ENCODE results near the gene ACBD4.
A peak's percentile ranks its signal among the peaks of the same experiment; 100 is the strongest.

The ACBD4 gene

DNA sequence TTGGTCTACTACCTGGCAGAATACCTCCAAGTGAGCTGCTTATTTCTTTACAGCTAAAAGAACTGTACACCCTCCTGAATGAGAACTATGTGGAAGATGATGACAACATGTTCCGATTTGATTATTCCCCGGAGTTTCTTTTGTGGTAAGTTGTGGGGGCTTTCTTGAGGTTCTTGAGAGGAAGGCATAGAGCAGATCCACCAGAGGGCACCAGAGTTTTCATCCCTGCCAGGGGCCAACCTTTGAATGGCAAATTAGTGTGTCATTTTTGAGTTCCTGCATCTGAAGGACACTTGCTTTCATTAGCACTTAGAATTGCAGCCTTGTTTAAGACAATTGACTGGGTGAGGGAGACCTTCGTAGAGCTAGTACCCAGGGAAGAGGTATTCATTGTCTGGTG is 39.3 kb upstream of the ACBD4 start:
- Histone ChIP-seq H3K4me3 (replicated peaks; ENCODE audit: low read depth, low read length) (no peak overlapping the region), H3K27me3 (replicated peaks; ENCODE audit: control insufficient read depth, insufficient read depth, low read length) (no peaks in the 10 kb centered on the region), H3K36me3 (ENCODE audit: control insufficient read depth, insufficient read depth, low read length) (peaks cover 48% of the 10 kb centered on the region)
- peak; percentile 72 for TF ChIP-seq CTCF (IDR thresholded peaks at IDR 0.05; ENCODE audit: insufficient read depth, low read length, poor library complexity, severe bottlenecking)
- DNase-seq (ENCODE audit: extremely low read depth, insufficient read length): no peak

GRCh38 chr17:45096926-45097325 is 38.6 kb upstream of the ACBD4 start:
- Histone ChIP-seq H3K4me3 (replicated peaks; ENCODE audit: low read depth, low read length) (no peak overlapping the region), H3K27me3 (replicated peaks; ENCODE audit: control insufficient read depth, insufficient read depth, low read length) (no peaks in the 10 kb centered on the region), H3K36me3 (ENCODE audit: control insufficient read depth, insufficient read depth, low read length) (peaks cover 48% of the 10 kb centered on the region)
- no peak for TF ChIP-seq CTCF (IDR thresholded peaks at IDR 0.05; ENCODE audit: insufficient read depth, low read length, poor library complexity, severe bottlenecking)
- DNase-seq (ENCODE audit: extremely low read depth, insufficient read length): no peak

DNA sequence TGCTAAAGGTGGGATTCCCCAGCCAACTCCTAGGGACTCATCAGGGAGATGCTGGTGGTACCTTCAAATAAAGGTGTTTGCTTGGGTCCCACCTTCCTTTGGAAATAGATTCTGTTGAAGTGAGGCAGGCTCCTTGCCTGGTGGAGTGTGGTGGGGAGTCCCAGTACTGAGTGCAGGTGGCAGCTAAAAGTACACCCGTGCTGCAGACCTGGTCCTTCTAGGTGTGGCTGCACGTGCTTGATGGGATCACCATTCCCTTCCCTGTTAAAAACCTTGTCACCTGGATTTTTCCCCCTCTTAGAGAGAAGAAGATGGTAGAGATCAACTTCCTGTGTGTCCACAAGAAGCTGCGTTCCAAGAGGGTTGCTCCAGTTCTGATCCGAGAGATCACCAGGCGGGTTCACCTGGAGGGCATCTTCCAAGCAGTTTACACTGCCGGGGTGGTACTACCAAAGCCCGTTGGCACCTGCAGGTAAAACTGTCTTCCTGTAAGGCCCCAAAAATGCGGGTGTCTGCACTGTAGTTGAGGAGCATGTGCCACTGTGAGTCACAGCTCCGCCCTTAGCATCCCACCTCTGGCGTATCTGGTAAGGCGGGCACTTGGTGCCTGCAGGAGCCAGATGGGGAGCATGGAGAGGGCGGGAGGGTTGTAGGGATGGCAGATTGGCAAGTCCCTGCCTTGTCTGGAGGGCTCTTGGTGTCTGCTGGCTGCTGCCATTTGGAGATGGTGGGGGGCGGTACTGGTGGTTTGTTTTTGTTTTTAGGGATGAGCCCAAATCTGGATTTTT is 37.2 kb upstream of the ACBD4 start:
- H3K27me3 ChIP-seq (replicated peaks; ENCODE audit: control insufficient read depth, insufficient read depth, low read length): no peaks in the 10 kb centered on the region
- H3K4me3 ChIP-seq (replicated peaks; ENCODE audit: low read depth, low read length): no peak overlapping the region
- no peak for DNase-seq (ENCODE audit: extremely low read depth, insufficient read length)
- peaks cover 50% of the 10 kb centered on the region for H3K36me3 ChIP-seq (ENCODE audit: control insufficient read depth, insufficient read depth, low read length)
- no peak for TF ChIP-seq CTCF (IDR thresholded peaks at IDR 0.05; ENCODE audit: insufficient read depth, low read length, poor library complexity, severe bottlenecking)

- H3K4me3 ChIP-seq (replicated peaks; ENCODE audit: low read depth, low read length): no peak overlapping the region
- H3K27me3 ChIP-seq (replicated peaks; ENCODE audit: control insufficient read depth, insufficient read depth, low read length): no peaks in the 10 kb centered on the region
- DNase-seq (ENCODE audit: extremely low read depth, insufficient read length): peak; percentile 40
- peak; percentile 94 for TF ChIP-seq CTCF (IDR thresholded peaks at IDR 0.05; ENCODE audit: insufficient read depth, low read length, poor library complexity, severe bottlenecking)
- H3K36me3 ChIP-seq (ENCODE audit: control insufficient read depth, insufficient read depth, low read length): peaks cover 54% of the 10 kb centered on the region
Measured at GRCh38 chr17:45098869-45099616, 36.4 kb upstream of the ACBD4 start.

GRCh38 chr17:45101546-45101882 is 34.0 kb upstream of the ACBD4 start:
- no peak for TF ChIP-seq CTCF (IDR thresholded peaks at IDR 0.05; ENCODE audit: insufficient read depth, low read length, poor library complexity, severe bottlenecking)
- H3K4me3 ChIP-seq (replicated peaks; ENCODE audit: low read depth, low read length): no peak overlapping the region
- peaks cover 65% of the 10 kb centered on the region for H3K36me3 ChIP-seq (ENCODE audit: control insufficient read depth, insufficient read depth, low read length)
- H3K27me3 ChIP-seq (replicated peaks; ENCODE audit: control insufficient read depth, insufficient read depth, low read length): no peaks in the 10 kb centered on the region
- no peak for DNase-seq (ENCODE audit: extremely low read depth, insufficient read length)
